ENCODE results near the gene TMIE. TPM values are rescaled to one million over a fixed set of nuclear protein-coding genes. Genes with fewer than 3 reads are reported as not detected.

TMIE gene
- polyA plus RNA-seq, 3 donors: not detected

- Mint-ChIP-seq H3K27ac (no peak overlapping the region), H3K27me3 (ENCODE audit: low read depth in 3 of 3) (peaks cover 5 to 12% (median 11%) of the 10 kb centered on the region in 3 donors), H3K36me3 (no peaks in the 10 kb centered on the region), H3K9me3 (no peaks in the 10 kb centered on the region), H3K4me1 (no peaks in the 10 kb centered on the region), H3K4me3 (no peak overlapping the region)
- Histone ChIP-seq H3K4me3 (replicated peaks in 1 of 3; ENCODE audit: low read depth in 2 of 3, low read length in 3 of 3) (no peak overlapping the region), H3K27me3 (ENCODE audit: control insufficient read depth in 2 of 2, insufficient read depth in 2 of 2, low read length in 2 of 2) (no peaks in the 10 kb centered on the region), H3K4me1 (ENCODE audit: control insufficient read depth in 1 of 2, insufficient read depth in 2 of 2, low read length in 2 of 2) (no peaks in the 10 kb centered on the region), H2AFZ (ENCODE audit: insufficient read depth, low read depth, low read length, poor library complexity, severe bottlenecking) (no peak overlapping the region), H4K20me1 (ENCODE audit: insufficient read depth, low read length) (no peaks in the 10 kb centered on the region), H3K27ac (ENCODE audit: low read depth in 1 of 2, low read length in 2 of 2) (no peak overlapping the region), H3K9ac (ENCODE audit: insufficient read depth, low read length, poor library complexity, severe bottlenecking) (no peak overlapping the region), H3K4me2 (replicated peaks; ENCODE audit: extremely low read depth, low read length, poor library complexity, severe bottlenecking) (no peak overlapping the region), H3K9me3 (replicated peaks in 1 of 2; ENCODE audit: control insufficient read depth in 1 of 2, insufficient read depth in 1 of 2, low read length in 2 of 2) (no peaks in the 10 kb centered on the region), H3K36me3 (replicated peaks in 1 of 2; ENCODE audit: control insufficient read depth in 1 of 2, insufficient read depth in 2 of 2, low read length in 2 of 2) (no peaks in the 10 kb centered on the region), H3K79me2 (ENCODE audit: insufficient read depth, low read length) (no peaks in the 10 kb centered on the region)
- TF ChIP-seq CTCF (IDR thresholded peaks at IDR 0.05): no peak
- 80% methylated on average over 6 of the region's 6 CpGs for WGBS (ENCODE audit: insufficient coverage)
- intact Hi-C loops (cut with micrococcal nuclease): no loop called here
- no peak for DNase-seq
Measured at GRCh38 chr3:46660003-46660402, 41.2 kb upstream of the TMIE start.

- Histone ChIP-seq H3K4me3 (replicated peaks in 1 of 3; ENCODE audit: low read depth in 2 of 3, low read length in 3 of 3) (no peak overlapping the region), H3K4me2 (replicated peaks; ENCODE audit: extremely low read depth, low read length, poor library complexity, severe bottlenecking) (no peak overlapping the region), H3K36me3 (replicated peaks in 1 of 2; ENCODE audit: control insufficient read depth in 1 of 2, insufficient read depth in 2 of 2, low read length in 2 of 2) (no peaks in the 10 kb centered on the region), H3K9me3 (replicated peaks in 1 of 2; ENCODE audit: control insufficient read depth in 1 of 2, insufficient read depth in 1 of 2, low read length in 2 of 2) (no peaks in the 10 kb centered on the region), H3K9ac (ENCODE audit: insufficient read depth, low read length, poor library complexity, severe bottlenecking) (no peak overlapping the region), H3K27ac (ENCODE audit: low read depth in 1 of 2, low read length in 2 of 2) (no peak overlapping the region), H3K4me1 (ENCODE audit: control insufficient read depth in 1 of 2, insufficient read depth in 2 of 2, low read length in 2 of 2) (no peaks in the 10 kb centered on the region), H4K20me1 (ENCODE audit: insufficient read depth, low read length) (no peaks in the 10 kb centered on the region), H3K79me2 (ENCODE audit: insufficient read depth, low read length) (no peaks in the 10 kb centered on the region), H3K27me3 (ENCODE audit: control insufficient read depth in 2 of 2, insufficient read depth in 2 of 2, low read length in 2 of 2) (no peaks in the 10 kb centered on the region), H2AFZ (ENCODE audit: insufficient read depth, low read depth, low read length, poor library complexity, severe bottlenecking) (no peak overlapping the region)
- intact Hi-C loops (cut with micrococcal nuclease): no loop called here
- H3K36me3 Mint-ChIP-seq: no peaks in the 10 kb centered on the region
- TF ChIP-seq CTCF (IDR thresholded peaks at IDR 0.05): no peak
- peaks cover 5 to 9% (median 8%) of the 10 kb centered on the region in 3 donors for H3K27me3 Mint-ChIP-seq (ENCODE audit: low read depth in 3 of 3)
- no peaks in the 10 kb centered on the region for H3K4me1 Mint-ChIP-seq
- no peak for DNase-seq
- WGBS (ENCODE audit: insufficient coverage): 85% methylated on average over 6 of the region's 9 CpGs
- no peak overlapping the region for H3K4me3 Mint-ChIP-seq
- no peaks in the 10 kb centered on the region for H3K9me3 Mint-ChIP-seq
- H3K27ac Mint-ChIP-seq: no peak overlapping the region
Measured at GRCh38 chr3:46660543-46661523, 40.4 kb upstream of the TMIE start.
